ENCODE results near the gene LIPK.
A peak's percentile ranks its signal among the peaks of the same experiment; 100 is the strongest.
"Not testable (repeated sequence)": the region's sequence is repeated elsewhere in the genome, so short reads cannot be mapped to it uniquely, and the experiment has no call there.

The LIPK gene

GRCh38 chr10:88705958-88706357 is at the start of gene LIPK:
Gene LIPK (plus strand): TSS chr10:88706249. CDS start chr10:88724544, 18,295 bp downstream.
- DNase-seq (ENCODE audit: low spot score) = no peak

- DNase-seq (ENCODE audit: low spot score) = no peak
These were observed 48.1 kb upstream of the LIPK start for GRCh38 chr10:88657901-88658300.

DNA sequence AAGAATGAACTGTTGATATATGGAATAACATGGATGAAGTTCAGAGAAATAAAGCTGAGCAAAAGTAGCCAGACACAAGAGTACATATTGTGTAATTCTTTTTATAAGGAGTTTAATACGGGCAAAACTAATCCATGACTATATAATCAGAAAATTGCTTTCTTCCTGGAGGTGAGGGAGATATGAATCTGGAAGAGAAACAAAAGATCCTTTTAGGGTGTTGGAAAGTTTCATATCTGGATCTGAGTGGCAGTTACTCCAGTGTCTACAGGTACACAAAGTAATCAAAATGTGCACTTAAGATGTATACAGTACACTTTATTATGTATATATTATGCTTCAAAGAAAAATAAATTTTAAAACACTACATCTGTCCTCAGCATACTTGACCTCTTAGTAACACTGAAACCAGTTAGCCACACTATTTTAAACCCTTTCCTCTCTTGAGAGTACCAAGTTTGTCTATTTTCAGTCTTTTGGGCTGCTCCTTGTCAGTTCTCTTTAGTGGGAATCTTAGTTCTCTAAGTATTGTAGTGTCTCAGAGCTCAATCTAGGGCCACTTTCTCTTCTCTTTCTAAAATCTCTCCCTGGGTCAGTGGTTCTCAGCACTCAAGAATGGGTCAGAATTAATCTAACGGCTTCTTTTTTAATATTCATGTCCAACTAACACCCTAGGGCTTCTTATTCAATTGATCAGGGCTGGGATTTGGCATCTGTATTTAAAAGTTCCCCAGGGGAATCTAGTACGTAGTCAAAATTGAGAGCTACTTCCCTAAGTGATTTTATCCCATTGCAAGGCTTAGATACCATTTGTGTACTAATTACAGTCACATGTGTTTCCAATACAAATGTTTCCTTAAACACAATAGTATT is 46.1 kb upstream of the LIPK start:
- DNase-seq (ENCODE audit: low spot score) = no peak

GRCh38 chr10:88660598-88660884 is 45.5 kb upstream of the LIPK start:
- peak; percentile 42 for DNase-seq (ENCODE audit: low spot score)

DNA sequence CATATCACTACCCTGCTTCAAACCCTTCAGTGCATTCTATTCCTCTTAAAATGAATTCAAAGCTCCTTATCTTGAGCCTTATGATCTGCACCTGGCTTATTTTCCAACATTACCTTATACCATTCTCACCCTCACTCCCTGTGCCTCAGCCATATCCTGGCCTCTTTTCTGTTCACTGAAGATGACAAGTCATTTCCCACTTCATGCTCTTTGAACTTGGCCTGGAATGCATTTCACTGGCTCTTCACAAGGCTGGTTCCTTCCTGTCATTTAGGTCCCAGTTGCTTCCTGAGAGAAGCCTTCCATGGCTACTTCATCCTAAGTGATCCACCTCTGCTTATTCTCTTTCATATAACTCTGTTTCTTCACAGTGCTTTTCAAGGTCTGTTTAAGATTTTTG is 45.0 kb upstream of the LIPK start:
- DNase-seq (ENCODE audit: low spot score) = no peak

- no peak for DNase-seq (ENCODE audit: low spot score)
These were observed 44.5 kb upstream of the LIPK start for GRCh38 chr10:88661577-88661976.

- DNase-seq (ENCODE audit: low spot score) = not testable (repeated sequence)
These were observed 42.9 kb upstream of the LIPK start for GRCh38 chr10:88663153-88663552.

GRCh38 chr10:88664142-88664541 is 41.9 kb upstream of the LIPK start, which contains the start of gene LIPF:
Gene LIPF (plus strand): TSS chr10:88664442. CDS start chr10:88667298, 2,856 bp downstream.
- DNase-seq (ENCODE audit: low spot score) = no peak

GRCh38 chr10:88668465-88668864 is 37.6 kb upstream of the LIPK start:
- DNase-seq (ENCODE audit: low spot score) = no peak

- no peak for DNase-seq (ENCODE audit: low spot score)
These were observed 35.6 kb upstream of the LIPK start for GRCh38 chr10:88670497-88670896.

DNA sequence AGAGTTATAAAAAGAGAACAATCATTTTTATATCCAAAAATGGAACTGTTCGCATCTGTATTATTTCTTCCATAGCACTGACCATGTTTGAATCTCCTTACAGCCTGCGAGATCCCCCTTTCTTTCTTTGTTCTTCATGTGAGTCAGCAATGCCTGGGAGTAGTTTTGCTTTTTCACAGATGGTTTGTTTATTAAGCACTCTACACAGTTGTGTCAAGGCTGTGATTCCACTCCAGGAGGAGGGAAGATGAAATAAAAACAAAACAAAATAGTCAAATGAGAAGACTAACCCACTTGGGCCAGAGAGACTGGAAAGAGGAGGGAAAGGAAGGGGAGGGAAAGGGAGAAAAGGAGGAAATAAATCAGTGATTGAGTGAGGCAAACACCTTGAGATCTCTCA is 34.0 kb upstream of the LIPK start:
- no peak for DNase-seq (ENCODE audit: low spot score)

GRCh38 chr10:88676283-88677060 is 29.6 kb upstream of the LIPK start:
- no peak for DNase-seq (ENCODE audit: low spot score)

DNA sequence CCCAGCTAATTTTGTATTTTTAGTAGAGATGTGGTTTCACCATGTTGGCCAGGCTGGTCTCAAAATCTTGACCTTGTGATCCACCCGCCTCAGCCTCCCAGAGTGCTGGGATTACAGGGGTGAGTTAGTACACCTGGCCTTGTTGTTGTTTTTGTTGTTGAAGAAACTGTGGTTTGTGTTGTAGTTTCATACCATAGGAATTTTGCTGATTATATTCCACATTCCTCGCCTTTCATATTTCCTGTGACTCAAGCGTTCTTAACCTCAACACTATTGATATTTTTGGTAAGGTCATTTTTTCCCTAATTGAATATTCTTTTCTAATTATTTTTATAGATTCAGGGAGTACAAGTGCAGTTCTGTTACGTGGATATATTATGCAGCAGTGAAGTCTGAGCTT is 25.1 kb upstream of the LIPK start:
- no peak for DNase-seq (ENCODE audit: low spot score)

- DNase-seq (ENCODE audit: low spot score) = no peak
These were observed 23.6 kb upstream of the LIPK start for GRCh38 chr10:88682491-88682890.

GRCh38 chr10:88687853-88688467 is 18.1 kb upstream of the LIPK start:
- DNase-seq (ENCODE audit: low spot score) = peak; percentile 7

DNA sequence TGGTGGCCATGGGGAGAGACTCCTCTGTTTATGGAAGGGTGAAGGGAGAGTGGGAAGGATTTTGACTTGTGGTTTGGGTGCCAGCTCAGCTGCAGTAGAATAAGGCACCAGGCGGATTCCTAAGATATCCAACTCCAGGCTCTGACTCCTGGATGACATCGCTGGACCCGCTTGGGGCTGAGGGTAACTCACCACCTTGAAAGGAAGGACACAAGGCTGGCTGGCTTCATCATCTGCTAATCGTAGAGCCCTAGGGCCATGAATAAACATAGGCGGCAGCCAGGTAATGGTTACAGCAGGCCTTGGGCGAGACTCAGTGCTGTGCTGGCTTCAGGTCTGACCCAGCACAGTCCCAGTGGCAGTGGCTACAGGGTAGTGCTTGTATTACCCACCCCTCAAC is 16.7 kb upstream of the LIPK start:
- no peak for DNase-seq (ENCODE audit: low spot score)

GRCh38 chr10:88693392-88694020 is 12.5 kb upstream of the LIPK start:
- DNase-seq (ENCODE audit: low spot score) = peak; percentile 5

DNA sequence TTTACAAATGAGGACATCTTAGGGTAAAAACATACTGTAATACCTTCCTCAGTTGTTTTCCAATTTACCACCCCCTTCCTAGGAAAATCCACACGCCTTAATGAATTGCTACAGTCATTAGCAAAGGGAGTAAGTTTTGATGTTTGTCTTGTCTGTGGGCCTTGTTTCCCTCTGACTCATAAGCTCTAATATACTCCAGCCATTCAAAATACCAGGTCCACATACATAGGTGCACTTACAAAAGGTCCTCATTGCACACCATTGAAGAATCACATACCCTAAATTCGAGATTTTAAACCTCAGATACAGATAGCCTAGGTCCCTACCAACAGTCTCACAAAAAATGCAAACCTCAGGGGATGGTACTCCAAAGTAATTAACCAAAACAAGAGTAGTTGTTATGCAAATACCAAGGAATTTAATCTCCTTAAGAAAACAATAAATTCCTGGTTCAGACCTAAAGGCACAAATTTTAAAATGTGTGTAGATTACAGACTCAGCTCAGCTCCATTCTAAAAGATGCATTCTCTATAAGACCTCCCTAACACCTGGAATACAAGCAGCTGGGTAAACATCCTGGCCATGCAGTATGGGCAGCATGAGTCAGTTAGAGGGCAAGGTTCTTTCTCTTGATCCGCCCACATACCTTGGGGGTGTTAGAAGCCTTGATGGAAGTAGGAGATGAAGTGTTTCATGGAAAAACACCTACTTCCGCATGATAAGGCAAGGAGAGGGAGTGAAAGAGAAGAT is 3.0 kb upstream of the LIPK start:
- no peak for DNase-seq (ENCODE audit: low spot score)

- DNase-seq (ENCODE audit: low spot score) = no peak
These were observed 1.5 kb downstream of the LIPK start for GRCh38 chr10:88707429-88708155.

DNA sequence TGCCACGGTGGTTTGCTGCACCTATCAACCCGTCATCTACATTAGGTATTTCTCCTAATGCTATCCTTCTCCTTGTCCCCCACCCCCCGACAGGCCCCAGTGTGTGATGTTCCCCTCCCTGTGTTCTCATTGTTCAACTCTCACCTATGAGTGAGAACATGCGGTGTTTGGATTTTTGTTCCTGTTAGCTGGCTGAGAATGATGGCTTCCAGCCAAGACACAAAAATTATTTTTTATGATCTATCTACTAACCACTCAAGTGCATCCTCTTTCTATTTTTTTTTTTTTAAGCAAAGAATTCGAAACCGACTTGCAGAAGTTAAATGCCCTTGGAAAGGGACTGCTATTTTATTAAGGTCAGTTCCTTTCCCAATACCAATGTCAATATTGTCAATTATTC is 3.3 kb downstream of the LIPK start:
- DNase-seq (ENCODE audit: low spot score) = not testable (repeated sequence)

- DNase-seq (ENCODE audit: low spot score) = no peak
These were observed 9.5 kb downstream of the LIPK start for GRCh38 chr10:88715517-88715916.
